ENCODE results near the gene FAT1. TPM values are rescaled to one million over a fixed set of nuclear protein-coding genes. Genes with fewer than 3 reads are reported as not detected.

FAT1 gene
- total RNA-seq, 1 experiment from 2014 or later = 92.4 TPM

DNA sequence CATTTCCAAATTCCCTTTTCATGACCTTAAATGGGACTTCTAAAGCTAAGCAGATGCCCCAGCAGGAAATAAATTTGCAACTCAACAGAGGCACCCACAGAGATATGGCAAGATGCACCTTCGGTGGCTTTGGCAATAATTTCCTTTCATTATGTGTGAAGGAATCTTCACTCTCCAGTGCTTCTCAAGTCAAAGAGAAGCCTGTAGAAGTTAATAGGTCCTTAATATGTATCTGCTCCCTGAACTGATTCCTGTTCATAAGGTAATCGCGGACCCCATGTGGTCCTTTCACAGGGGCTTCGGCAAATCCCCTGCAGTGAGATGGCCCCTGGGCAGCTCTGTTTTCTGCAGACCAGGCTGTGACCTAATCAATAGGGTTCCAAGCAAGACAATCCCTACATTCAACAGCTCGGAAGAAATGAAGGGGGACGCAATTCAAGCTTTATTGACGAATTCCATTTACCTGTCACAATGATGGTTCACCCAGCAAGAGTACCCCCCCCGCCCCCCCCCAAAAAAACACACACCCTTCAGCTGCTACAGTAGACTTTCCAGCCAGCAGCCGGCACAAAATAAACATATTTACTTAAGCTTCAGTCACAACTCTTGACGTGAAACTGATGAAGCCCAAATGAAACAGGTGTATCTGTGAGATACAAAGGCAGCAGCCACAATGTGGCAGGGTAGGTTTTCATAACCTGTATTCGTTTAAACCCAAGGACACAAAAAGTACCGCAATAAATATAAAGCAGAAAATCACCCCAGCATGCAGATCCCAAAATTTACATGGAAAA, 35.3 kb downstream of the FAT1 start:
- Histone ChIP-seq H3K27ac (ENCODE audit: low read length) (no peak overlapping the region), H3K79me2 (ENCODE audit: low read length) (peaks cover 83% of the 10 kb centered on the region), H3K4me1 (ENCODE audit: insufficient read depth, low read length) (peaks cover 56% of the 10 kb centered on the region), H3K4me2 (ENCODE audit: low read length) (no peak overlapping the region), H3K9me2 (replicated peaks; ENCODE audit: low read length) (no peaks in the 10 kb centered on the region), H3K9ac (ENCODE audit: low read length) (no peak overlapping the region), H3K4me3 (ENCODE audit: low read length) (no peak overlapping the region), H3K9me3 (ENCODE audit: low read length) (no peaks in the 10 kb centered on the region), H3K27me3 (ENCODE audit: low read length) (no peaks in the 10 kb centered on the region), H4K20me1 (ENCODE audit: low read length) (0 out of 2 replicates have a peak, but pooled peaks cover 5% of the 10 kb centered on the region), H3F3A (ENCODE audit: low read length, unreplicated experiment) (peaks cover 3% of the 10 kb centered on the region), H2AFZ (ENCODE audit: low read length) (no peak overlapping the region), H3K36me3 (ENCODE audit: low read depth, low read length) (no peaks in the 10 kb centered on the region)
- BruUV-seq (replicated peaks) = no TSS peak
- CTCF ChIA-PET = no interaction called here
- DNase-seq (no peak), ATAC-seq (no peak)
- TF ChIP-seq, protein P1, sequence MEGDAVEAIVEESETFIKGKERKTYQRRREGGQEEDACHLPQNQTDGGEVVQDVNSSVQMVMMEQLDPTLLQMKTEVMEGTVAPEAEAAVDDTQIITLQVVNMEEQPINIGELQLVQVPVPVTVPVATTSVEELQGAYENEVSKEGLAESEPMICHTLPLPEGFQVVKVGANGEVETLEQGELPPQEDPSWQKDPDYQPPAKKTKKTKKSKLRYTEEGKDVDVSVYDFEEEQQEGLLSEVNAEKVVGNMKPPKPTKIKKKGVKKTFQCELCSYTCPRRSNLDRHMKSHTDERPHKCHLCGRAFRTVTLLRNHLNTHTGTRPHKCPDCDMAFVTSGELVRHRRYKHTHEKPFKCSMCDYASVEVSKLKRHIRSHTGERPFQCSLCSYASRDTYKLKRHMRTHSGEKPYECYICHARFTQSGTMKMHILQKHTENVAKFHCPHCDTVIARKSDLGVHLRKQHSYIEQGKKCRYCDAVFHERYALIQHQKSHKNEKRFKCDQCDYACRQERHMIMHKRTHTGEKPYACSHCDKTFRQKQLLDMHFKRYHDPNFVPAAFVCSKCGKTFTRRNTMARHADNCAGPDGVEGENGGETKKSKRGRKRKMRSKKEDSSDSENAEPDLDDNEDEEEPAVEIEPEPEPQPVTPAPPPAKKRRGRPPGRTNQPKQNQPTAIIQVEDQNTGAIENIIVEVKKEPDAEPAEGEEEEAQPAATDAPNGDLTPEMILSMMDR (conservative IDR thresholded peaks at IDR 0.05; ENCODE audit: low read depth, low read length) = no peak
- TF ChIP-seq EZH2phosphoT487 (IDR thresholded peaks at IDR 0.05; ENCODE audit: borderline replicate concordance, low read length) (no peak), EZH2 (IDR thresholded peaks at IDR 0.05; ENCODE audit: low read length, unreplicated experiment) (no peak)
- POLR2A ChIA-PET (ENCODE audit: unreplicated experiment) = no interaction called here
- intact Hi-C loops (cut with micrococcal nuclease) = no loop called here

DNA sequence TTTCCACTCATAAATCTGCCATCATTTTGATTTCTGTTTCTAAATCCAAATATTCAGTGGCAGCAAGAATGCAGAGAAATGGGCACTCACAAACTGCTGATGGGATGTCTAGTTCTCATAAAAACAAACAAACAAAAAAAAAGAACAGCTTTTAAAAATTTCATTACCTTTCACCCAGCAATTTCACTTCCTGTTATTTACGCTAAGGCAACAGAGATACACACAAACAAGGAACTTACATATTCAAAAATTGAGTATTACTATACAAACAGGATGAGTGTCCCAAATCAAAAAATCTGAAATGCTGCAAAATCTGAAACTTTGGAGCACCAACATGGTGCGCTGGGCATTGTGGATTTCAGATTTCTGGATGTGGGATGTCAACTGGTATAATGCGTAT, 36.4 kb downstream of the FAT1 start:
- Histone ChIP-seq H3K27ac (ENCODE audit: low read length) (peak overlapping the region; percentile 64), H3K36me3 (ENCODE audit: low read depth, low read length) (no peaks in the 10 kb centered on the region), H3K4me3 (ENCODE audit: low read length) (no peak overlapping the region), H3K4me1 (ENCODE audit: insufficient read depth, low read length) (peaks cover 47% of the 10 kb centered on the region), H3K9me3 (ENCODE audit: low read length) (no peaks in the 10 kb centered on the region), H4K20me1 (ENCODE audit: low read length) (0 out of 2 replicates have a peak, but pooled peaks cover 5% of the 10 kb centered on the region), H3K9me2 (replicated peaks; ENCODE audit: low read length) (no peaks in the 10 kb centered on the region), H3K79me2 (ENCODE audit: low read length) (peaks cover 82% of the 10 kb centered on the region), H2AFZ (ENCODE audit: low read length) (no peak overlapping the region), H3K9ac (ENCODE audit: low read length) (no peak overlapping the region), H3F3A (ENCODE audit: low read length, unreplicated experiment) (peaks cover 3% of the 10 kb centered on the region), H3K27me3 (ENCODE audit: low read length) (no peaks in the 10 kb centered on the region), H3K4me2 (ENCODE audit: low read length) (peak overlapping the region; percentile 73)
- POLR2A ChIA-PET (ENCODE audit: unreplicated experiment) = no interaction called here
- intact Hi-C loops (cut with micrococcal nuclease) = no loop called here
- BruUV-seq (replicated peaks) = no TSS peak
- ATAC-seq (no peak), DNase-seq (peak; percentile 7)
- CTCF ChIA-PET = no interaction called here
- TF ChIP-seq, protein P1 (conservative IDR thresholded peaks at IDR 0.05; ENCODE audit: low read depth, low read length) = no peak
- TF ChIP-seq EZH2 (IDR thresholded peaks at IDR 0.05; ENCODE audit: low read length, unreplicated experiment) (no peak), EZH2phosphoT487 (IDR thresholded peaks at IDR 0.05; ENCODE audit: borderline replicate concordance, low read length) (no peak)

DNA sequence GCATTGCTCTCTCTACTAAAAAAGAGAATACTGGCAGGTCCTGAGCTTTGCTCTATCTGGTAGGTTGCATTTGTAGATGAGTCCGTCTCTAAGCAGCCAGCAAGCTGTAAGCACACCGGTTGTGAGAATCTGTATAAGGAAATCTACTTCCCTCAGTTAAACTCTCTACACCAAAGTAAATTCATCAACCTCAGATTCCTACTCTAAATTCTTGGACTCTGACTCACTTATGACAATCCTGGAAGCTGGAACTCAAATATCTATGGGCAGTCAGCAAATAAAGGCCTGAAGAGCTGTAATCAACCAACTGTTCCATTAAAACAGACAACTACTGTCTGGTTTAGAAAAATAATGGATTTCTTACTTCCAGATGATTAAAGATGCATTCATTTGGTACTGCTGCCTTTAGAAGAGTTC, 37.9 kb downstream of the FAT1 start:
- Histone ChIP-seq H3K36me3 (ENCODE audit: low read depth, low read length) (no peaks in the 10 kb centered on the region), H3K79me2 (ENCODE audit: low read length) (peaks cover 84% of the 10 kb centered on the region), H3K9ac (ENCODE audit: low read length) (no peak overlapping the region), H3K4me1 (ENCODE audit: insufficient read depth, low read length) (peaks cover 47% of the 10 kb centered on the region), H3K4me3 (ENCODE audit: low read length) (peak overlapping the region; percentile 25; the same call in 1 of the 2 replicates), H3K27ac (ENCODE audit: low read length) (peak overlapping the region; percentile 64), H3K9me3 (ENCODE audit: low read length) (no peaks in the 10 kb centered on the region), H2AFZ (ENCODE audit: low read length) (no peak overlapping the region), H3K9me2 (replicated peaks; ENCODE audit: low read length) (no peaks in the 10 kb centered on the region), H3K4me2 (ENCODE audit: low read length) (peak overlapping the region; percentile 73), H3F3A (ENCODE audit: low read length, unreplicated experiment) (peaks cover 3% of the 10 kb centered on the region), H3K27me3 (ENCODE audit: low read length) (no peaks in the 10 kb centered on the region), H4K20me1 (ENCODE audit: low read length) (0 out of 2 replicates have a peak, but pooled peaks cover 5% of the 10 kb centered on the region)
- ChIA-PET POLR2A (ENCODE audit: unreplicated experiment) (no interaction called here), CTCF (interaction anchor here (0.6 kb wide), 1 partner anchor 14 kb away, joined by 3 read pairs; no protein-coding TSS in a partner anchor)
- no TSS peak for BruUV-seq (replicated peaks)
- intact Hi-C loops (cut with micrococcal nuclease) = loop anchor here (1.0 kb wide), 1 partner anchor 9 kb away; no protein-coding TSS in a partner anchor
- TF ChIP-seq, protein P1 (conservative IDR thresholded peaks at IDR 0.05; ENCODE audit: low read depth, low read length) = no peak
- TF ChIP-seq EZH2phosphoT487 (IDR thresholded peaks at IDR 0.05; ENCODE audit: borderline replicate concordance, low read length) (no peak), EZH2 (IDR thresholded peaks at IDR 0.05; ENCODE audit: low read length, unreplicated experiment) (no peak)
- DNase-seq (peak; percentile 87), ATAC-seq (peak; percentile 92)

All from PC-3 (cell line).